IMR-90 (cell line): ENCODE measurements around the gene PPM1J. TPM values are rescaled to one million over a fixed set of nuclear protein-coding genes. Genes with fewer than 3 reads are reported as not detected.
A peak's percentile ranks its signal among the peaks of the same experiment; 100 is the strongest.

ENCODE experiments used
- ATAC-seq: fragments of 200-7000 bp; cut with Tn5 transposase; 2 replicates; pipeline ENCODE4 v1.9.1; 2020; ENCODE audit warnings: low read depth, mild to moderate bottlenecking, moderate library complexity
- BruUV-seq: library from RNA; stranded (reverse); fragments of 400-500 nt; replicated peaks from 2 replicates; lab custom pipeline; 2021; lab: Mats Ljungman, UMichigan
- CTCF ChIA-PET: fragments of 300-600 bp; formaldehyde crosslinking; extraction: SDS; loops from one replicate; lab custom pipeline; 2021; ENCODE audit warnings: antibody characterized with exemption; lab: Yijun Ruan, JAX
- POLR2A ChIA-PET: fragments of 300-600 bp; sonication (Branson Sonifier 250); formaldehyde crosslinking; loops from one replicate; lab custom pipeline; 2022; ENCODE audit warnings: antibody characterized with exemption; ENCODE audit not compliant: unreplicated experiment; lab: Charles Lee
- DNase-seq: peaks from one replicate; pipeline ENCODE4 v3.0.0; 2013
- H2AFZ ChIP-seq: replicated peaks from 2 replicates; pipeline ENCODE3; 2013; ENCODE audit warnings: low read length, mild to moderate bottlenecking; ENCODE audit not compliant: poor library complexity
- H2AK5ac ChIP-seq: 2 replicates; pipeline ENCODE4 v1.6.1; 2013; ENCODE audit warnings: low read depth, low read length, inconsistent platforms
- H2AK9ac ChIP-seq: replicated peaks from 2 replicates; pipeline ENCODE3; 2013; ENCODE audit warnings: mild to moderate bottlenecking, low read depth, low read length, moderate library complexity; ENCODE audit not compliant: poor library complexity
- H2BK120ac ChIP-seq: 2 replicates; pipeline ENCODE4 v1.6.1; 2013; ENCODE audit warnings: low read depth, low read length, inconsistent platforms
- H2BK15ac ChIP-seq: 3 replicates; pipeline ENCODE4 v1.6.1; 2013; ENCODE audit warnings: low read depth, low read length, inconsistent platforms
- H2BK20ac ChIP-seq: 2 replicates; pipeline ENCODE4 v1.6.1; 2013; ENCODE audit warnings: low read depth, mild to moderate bottlenecking, inconsistent platforms, low read length, moderate library complexity
- H2BK5ac ChIP-seq: 2 replicates; pipeline ENCODE4 v1.6.1; 2013; ENCODE audit warnings: mild to moderate bottlenecking, low read depth, low read length, inconsistent platforms; ENCODE audit not compliant: poor library complexity, severe bottlenecking
- H3K14ac ChIP-seq: replicated peaks from 2 replicates; pipeline ENCODE4 v1.6.1; 2013; ENCODE audit warnings: low read depth, low read length, inconsistent platforms
- H3K18ac ChIP-seq: 2 replicates; pipeline ENCODE4 v1.6.1; 2013; ENCODE audit warnings: low read depth, low read length, control low read depth
- H3K23ac ChIP-seq: 2 replicates; pipeline ENCODE4 v1.6.1; 2013; ENCODE audit warnings: low read depth, low read length, inconsistent platforms
- H3K27ac ChIP-seq: 2 replicates; pipeline ENCODE4 v1.5.1; 2013; ENCODE audit warnings: mild to moderate bottlenecking, control low read depth, low read length; ENCODE audit not compliant: insufficient read depth
- H3K27me3 ChIP-seq: 2 replicates; pipeline ENCODE4 v1.6.1; 2013; ENCODE audit warnings: low read length; ENCODE audit not compliant: control insufficient read depth, insufficient read depth
- H3K36me3 ChIP-seq: 2 replicates; pipeline ENCODE4 v1.6.1; 2013; ENCODE audit warnings: low read length, mixed read lengths; ENCODE audit not compliant: control insufficient read depth, insufficient read depth
- H3K4ac ChIP-seq: 2 replicates; pipeline ENCODE4 v1.6.1; 2013; ENCODE audit warnings: low read depth, low read length, inconsistent platforms
- H3K4me1 ChIP-seq: 2 replicates; pipeline ENCODE4 v1.6.1; 2013; ENCODE audit warnings: low read length, mixed read lengths; ENCODE audit not compliant: control insufficient read depth, insufficient read depth
- H3K4me2 ChIP-seq: 2 replicates; pipeline ENCODE4 v1.6.1; 2013; ENCODE audit warnings: low read depth, mild to moderate bottlenecking, control low read depth, low read length, moderate library complexity
- H3K4me3 ChIP-seq: 2 replicates; pipeline ENCODE4 v1.5.1; 2013; ENCODE audit warnings: low read depth, mild to moderate bottlenecking, control low read depth, low read length, moderate library complexity; ENCODE audit not compliant: insufficient read depth
- H3K56ac ChIP-seq: 2 replicates; pipeline ENCODE4 v1.6.1; 2013; ENCODE audit warnings: low read length, inconsistent platforms; ENCODE audit not compliant: insufficient read depth; ENCODE audit errors: extremely low read depth
- H3K79me1 ChIP-seq, 2 experiments: 2 replicates each; pipeline ENCODE4 v1.6.1; 2013; ENCODE audit warnings: low read length in 2 of 2, inconsistent platforms in 1 of 2, low read depth in 1 of 2
- H3K9ac ChIP-seq: 2 replicates; pipeline ENCODE4 v1.6.1; 2013; ENCODE audit warnings: low read depth, low read length, control low read depth
- H3K9me1 ChIP-seq: 2 replicates; pipeline ENCODE4 v1.6.1; 2013; ENCODE audit warnings: low read length, inconsistent platforms; ENCODE audit not compliant: insufficient read depth
- H3K9me3 ChIP-seq: 2 replicates; pipeline ENCODE4 v1.6.1; 2013; ENCODE audit warnings: low read length; ENCODE audit not compliant: control insufficient read depth, insufficient read depth
- H4K20me1 ChIP-seq: 2 replicates; pipeline ENCODE4 v1.6.1; 2013; ENCODE audit warnings: low read length, inconsistent platforms; ENCODE audit not compliant: insufficient read depth
- H4K5ac ChIP-seq: 2 replicates; pipeline ENCODE4 v1.6.1; 2013; ENCODE audit warnings: mild to moderate bottlenecking, low read depth, low read length, control low read depth
- H4K8ac ChIP-seq, 2 experiments: 2 replicates each; pipeline ENCODE4 v1.6.1; 2013; ENCODE audit warnings: low read depth in 2 of 2, low read length in 2 of 2, control low read depth in 1 of 2, inconsistent platforms in 1 of 2
- H4K91ac ChIP-seq: 2 replicates; pipeline ENCODE4 v1.6.1; 2013; ENCODE audit warnings: low read depth, low read length, inconsistent platforms; ENCODE audit not compliant: insufficient read depth
- BHLHE40 ChIP-seq: fragments of 150-350 bp; IDR thresholded peaks from 2 replicates; pipeline ENCODE4 v1.6.1; 2016; ENCODE audit warnings: mild to moderate bottlenecking, low read depth, low read length
- MAFK ChIP-seq: IDR thresholded peaks from 2 replicates; pipeline ENCODE4 v1.6.1; 2012; ENCODE audit warnings: low read depth, low read length, improper control_type of control experiment
- MAZ ChIP-seq: IDR thresholded peaks from 2 replicates; pipeline ENCODE4 v1.6.1; 2012; ENCODE audit warnings: low read depth, mild to moderate bottlenecking, low read length, improper control_type of control experiment, moderate library complexity, borderline replicate concordance
- MXI1 ChIP-seq: IDR thresholded peaks from 2 replicates; pipeline ENCODE4 v1.6.1; 2012; ENCODE audit warnings: low read depth, mild to moderate bottlenecking, low read length, moderate library complexity, borderline replicate concordance
- NFE2L2 ChIP-seq: fragments of 150-350 bp; IDR thresholded peaks from 2 replicates; pipeline ENCODE4 v1.6.1; 2016; ENCODE audit warnings: low read depth, mild to moderate bottlenecking, low read length
- POLR2A ChIP-seq: IDR thresholded peaks from 2 replicates; pipeline ENCODE4 v1.6.1; 2012; ENCODE audit warnings: mild to moderate bottlenecking, low read depth, low read length
- RAD21 ChIP-seq: IDR thresholded peaks from 2 replicates; pipeline ENCODE4 v1.6.1; 2012; ENCODE audit warnings: low read length, improper control_type of control experiment
- RCOR1 ChIP-seq: IDR thresholded peaks from 2 replicates; pipeline ENCODE4 v1.6.1; 2012; ENCODE audit warnings: mild to moderate bottlenecking, low read length, improper control_type of control experiment; ENCODE audit not compliant: insufficient replicate concordance
- RFX5 ChIP-seq: IDR thresholded peaks from 2 replicates; pipeline ENCODE4 v1.8.0; 2012; ENCODE audit warnings: low read depth, mild to moderate bottlenecking, low read length, moderate library complexity
- SMC3 ChIP-seq: fragments of 150-350 bp; IDR thresholded peaks from 2 replicates; pipeline ENCODE4 v1.6.1; 2016; ENCODE audit warnings: low read depth, mild to moderate bottlenecking, antibody characterized with exemption, low read length, moderate library complexity
- WGBS, 2 experiments: methylation state at CpG; one replicate each; pipeline versions ENCODE4 v1.1.5 to v1.1.7; 2013; ENCODE audit warnings: missing lambda C conversion rate in 2 of 2; ENCODE audit not compliant: insufficient read length in 1 of 2; ENCODE audit errors: extremely low coverage in 2 of 2; 5-methylcytosine and 5-hydroxymethylcytosine counted together
- dilution Hi-C: fragments of 300-500 bp; cut with HindIII; formaldehyde crosslinking; loops from one replicate; pipeline ENCODE4 v1.14.3; 2018; ENCODE audit warnings: low sequenced_read_pairs; ENCODE audit not compliant: unreplicated experiment
- in situ Hi-C: fragments of 300-500 bp; cut with MboI; formaldehyde crosslinking; loops from 3 replicates; pipeline ENCODE4 v1.14.3; 2019; ENCODE audit warnings: low sequenced_read_pairs, inconsistent platforms, mixed read lengths
- intact Hi-C: fragments of 100-400 bp; cut with micrococcal nuclease; formaldehyde crosslinking; loops from 2 replicates; pipeline ENCODE4 v1.10.0; 2022
- polyA plus RNA-seq, 3 experiments: library from polyadenylated mRNA; depleted of rRNA; stranded (reverse); fragments of >200 nt; gene quantifications; 2 replicates each; pipeline ENCODE4 v1.2.3, GENCODE V29; 2012; ENCODE audit warnings: low replicate concordance in 1 of 3
- total RNA-seq: library from RNA; depleted of rRNA; stranded (reverse); fragments of >200 nt; gene quantifications from 2 replicates; pipeline ENCODE4 v1.2.3, GENCODE V29; 2012
- TF ChIP-seq, protein P1 (sequence below): fragments of 150-350 bp; IDR thresholded peaks from 2 replicates; pipeline ENCODE4 v1.6.1; 2016; ENCODE audit warnings: low read depth, mild to moderate bottlenecking, low read length, moderate library complexity, borderline replicate concordance

Gene PPM1J
- total and polyA plus RNA-seq, 2 of the 4 experiments (the other 2 are of a cell fraction), result 1.8 to 2.4 TPM

DNA sequence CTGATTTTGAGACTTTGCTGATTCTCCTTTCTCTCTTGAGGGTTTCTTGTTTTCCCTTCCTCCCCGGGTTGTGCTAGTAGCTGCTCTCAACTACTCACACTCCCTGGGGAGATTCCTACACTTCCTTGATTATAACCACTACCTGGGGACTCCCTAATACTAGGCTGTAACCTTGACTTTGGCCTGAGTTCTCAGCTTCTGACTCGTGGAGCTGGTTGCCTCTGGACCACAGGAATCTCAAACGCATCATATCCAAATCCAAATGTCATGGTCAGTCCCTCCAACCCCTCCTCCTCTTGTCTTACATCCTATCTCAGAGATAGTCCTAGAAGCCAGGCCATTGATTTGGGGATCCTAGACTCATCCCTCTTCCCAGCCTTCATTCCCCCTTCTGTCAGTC lies 28.7 kb downstream of the PPM1J start:
- Histone ChIP-seq H3K9me1 (peaks cover 21% of the 10 kb centered on the region), H2BK5ac (no peak overlapping the region), H3K56ac (no peak overlapping the region), H3K9me3 (no peaks in the 10 kb centered on the region), H3K36me3 (peaks cover 13% of the 10 kb centered on the region), H2AK5ac (no peak overlapping the region), H4K8ac (no peak overlapping the region), H3K4ac (no peak overlapping the region), H3K4me1 (peaks cover 4% of the 10 kb centered on the region), H3K4me2 (no peak overlapping the region), H2BK120ac (no peak overlapping the region), H3K27me3 (no peaks in the 10 kb centered on the region), H3K14ac (0 out of 2 replicates have a peak overlapping the region, but pooled peaks have one; percentile 19), H3K18ac (no peak overlapping the region), H3K23ac (no peak overlapping the region), H3K79me1 (peaks cover 22 to 66% of the 10 kb centered on the region in 2 experiments), H2AK9ac (no peak overlapping the region), H2BK20ac (no peak overlapping the region), H2AFZ (no peak overlapping the region), H4K91ac (no peak overlapping the region), H4K20me1 (peaks cover 15% of the 10 kb centered on the region; the same call in 1 of the 2 replicates), H4K5ac (no peak overlapping the region), H3K27ac (no peak overlapping the region), H3K4me3 (no peak overlapping the region), H2BK15ac (no peak overlapping the region), H3K9ac (no peak overlapping the region)
- DNase-seq (peak; percentile 34), ATAC-seq (no peak)
- dilution Hi-C loops, result no loop called here
- ChIA-PET POLR2A (no interaction called here), CTCF (no interaction called here)
- 50% methylated on average over 2 of the region's 3 CpGs; no CpG with 5 or more reads in 1 of the 2 experiments for WGBS, 2 experiments
- BruUV-seq, result no TSS peak
- intact Hi-C loops, result no loop called here
- in situ Hi-C loops, result no loop called here
- no peak for TF ChIP-seq SMC3
- TF ChIP-seq RFX5, result no peak
- no peak for TF ChIP-seq BHLHE40
- TF ChIP-seq, protein P1, sequence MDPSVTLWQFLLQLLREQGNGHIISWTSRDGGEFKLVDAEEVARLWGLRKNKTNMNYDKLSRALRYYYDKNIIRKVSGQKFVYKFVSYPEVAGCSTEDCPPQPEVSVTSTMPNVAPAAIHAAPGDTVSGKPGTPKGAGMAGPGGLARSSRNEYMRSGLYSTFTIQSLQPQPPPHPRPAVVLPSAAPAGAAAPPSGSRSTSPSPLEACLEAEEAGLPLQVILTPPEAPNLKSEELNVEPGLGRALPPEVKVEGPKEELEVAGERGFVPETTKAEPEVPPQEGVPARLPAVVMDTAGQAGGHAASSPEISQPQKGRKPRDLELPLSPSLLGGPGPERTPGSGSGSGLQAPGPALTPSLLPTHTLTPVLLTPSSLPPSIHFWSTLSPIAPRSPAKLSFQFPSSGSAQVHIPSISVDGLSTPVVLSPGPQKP, result no peak
- no peak for TF ChIP-seq MAZ
- TF ChIP-seq MAFK, result no peak
- TF ChIP-seq RCOR1, result no peak
- no peak for TF ChIP-seq POLR2A
- TF ChIP-seq NFE2L2, result no peak
- TF ChIP-seq RAD21, result no peak
- TF ChIP-seq MXI1, result no peak
